H1 (cell line): ENCODE data around the gene SLC2A4. TPM values are rescaled to one million over a fixed set of nuclear protein-coding genes. Genes with fewer than 3 reads are reported as not detected.

Experiments used
- CTCF ChIA-PET: fragments of 300-600 bp; sonication (Branson Sonifier 250); formaldehyde crosslinking; loops from one replicate; lab custom pipeline; 2021; ENCODE audit not compliant: partially characterized antibody; lab: Charles Lee
- POLR2A ChIA-PET: fragments of 300-600 bp; sonication (Branson Sonifier 250); formaldehyde crosslinking; loops from one replicate; lab custom pipeline; 2021; ENCODE audit warnings: inconsistent platforms; ENCODE audit not compliant: partially characterized antibody; lab: Charles Lee
- DNase-seq, 2 experiments: peaks; one replicate each; pipeline versions ENCODE4 v3.0.0 to v3.0.0-alpha.2; 2010 to 2022; ENCODE audit warnings: low spot score in 2 of 2, low read depth in 1 of 2, mixed read lengths in 1 of 2
- FAIRE-seq: peaks from 2 replicates; lab custom pipeline; 2011; peaks lifted over from hg19 to GRCh38; lab: Jason Lieb, UNC
- H2AFZ ChIP-seq: 2 replicates; pipeline ENCODE4 v1.8.1; 2012; ENCODE audit warnings: low read length, inconsistent platforms
- H2AK5ac ChIP-seq: 2 replicates; pipeline ENCODE4 v1.6.1; 2013; ENCODE audit warnings: low read depth, low read length
- H2BK120ac ChIP-seq: replicated peaks from 2 replicates; pipeline ENCODE3; 2013; ENCODE audit warnings: low read depth, low read length, inconsistent platforms
- H2BK12ac ChIP-seq: 2 replicates; pipeline ENCODE4 v1.6.1; 2013; ENCODE audit warnings: low read depth, low read length
- H2BK15ac ChIP-seq: 2 replicates; pipeline ENCODE4 v1.6.1; 2013; ENCODE audit warnings: low read length
- H2BK20ac ChIP-seq: 2 replicates; pipeline ENCODE4 v1.6.1; 2013; ENCODE audit warnings: low read length
- H2BK5ac ChIP-seq: 2 replicates; pipeline ENCODE4 v1.6.1; 2013; ENCODE audit warnings: low read depth, low read length
- H3K14ac ChIP-seq: 2 replicates; pipeline ENCODE4 v1.6.1; 2013; ENCODE audit warnings: inconsistent platforms; ENCODE audit not compliant: insufficient read length
- H3K18ac ChIP-seq: 2 replicates; pipeline ENCODE4 v1.6.1; 2013; ENCODE audit warnings: low read length; ENCODE audit errors: extremely low read depth
- H3K23ac ChIP-seq: 2 replicates; pipeline ENCODE4 v1.6.1; 2013; ENCODE audit warnings: inconsistent platforms; ENCODE audit not compliant: insufficient read length
- H3K23me2 ChIP-seq: 2 replicates; pipeline ENCODE4 v1.6.1; 2013; ENCODE audit warnings: low read depth, low read length
- H3K27ac ChIP-seq: 2 replicates; pipeline ENCODE4 v1.6.1; 2011; ENCODE audit warnings: low read depth, low read length, inconsistent platforms
- H3K27me3 ChIP-seq, 4 experiments: replicated peaks in 1 of 4; 1 replicate in 1 of 4; 2 replicates in 3 of 4; pipeline versions ENCODE4 v1.6.1 to v1.8.1; 2011 to 2013; ENCODE audit warnings: low read length in 3 of 4, mild to moderate bottlenecking in 3 of 4, inconsistent platforms in 2 of 4, mixed read lengths in 2 of 4, moderate library complexity in 1 of 4; ENCODE audit not compliant: control insufficient read depth in 3 of 4, insufficient read depth in 3 of 4; ENCODE audit errors: extremely low read depth in 1 of 4
- H3K36me3 ChIP-seq, 4 experiments: 2 replicates each; pipeline versions ENCODE4 v1.6.1 to v1.8.1; 2011 to 2013; ENCODE audit warnings: mild to moderate bottlenecking in 4 of 4, low read length in 3 of 4, moderate library complexity in 2 of 4, control low read depth in 1 of 4, inconsistent platforms in 1 of 4; ENCODE audit not compliant: insufficient read depth in 4 of 4, control insufficient read depth in 2 of 4
- H3K4ac ChIP-seq: replicated peaks from 2 replicates; pipeline ENCODE3; 2013; ENCODE audit warnings: low read length, low read depth, mixed read lengths, inconsistent platforms; ENCODE audit not compliant: insufficient read length
- H3K4me1 ChIP-seq, 4 experiments: replicated peaks in 1 of 4; 1 replicate in 1 of 4; 2 replicates in 3 of 4; pipeline versions ENCODE4 v1.6.1 to v1.8.1; 2011 to 2013; ENCODE audit warnings: low read length in 3 of 4, inconsistent platforms in 2 of 4, mixed read lengths in 1 of 4; ENCODE audit not compliant: insufficient read depth in 4 of 4, control insufficient read depth in 3 of 4
- H3K4me2 ChIP-seq, 2 experiments: 2 replicates each; pipeline versions ENCODE4 v1.6.1 to v1.8.1; 2011 to 2013; ENCODE audit warnings: low read depth in 2 of 2, low read length in 2 of 2, control low read depth in 1 of 2, inconsistent platforms in 1 of 2, mild to moderate bottlenecking in 1 of 2; ENCODE audit not compliant: insufficient read depth in 1 of 2
- H3K4me3 ChIP-seq, 4 experiments: fragments of 200-600, 300-600 bp in 1 of 4; sonication (generic), shearing (Covaris generic), sonication (Bioruptor Twin) in 1 of 4; 2 replicates each; pipeline versions ENCODE4 v1.5.1 to v1.8.1; 2011 to 2016; ENCODE audit warnings: low read length in 4 of 4, low read depth in 3 of 4, control low read depth in 2 of 4, inconsistent platforms in 2 of 4, mild to moderate bottlenecking in 2 of 4, mixed read lengths in 1 of 4, moderate library complexity in 1 of 4; ENCODE audit not compliant: insufficient read depth in 2 of 4; ENCODE audit errors: extremely low read depth in 1 of 4
- H3K56ac ChIP-seq: replicated peaks from 2 replicates; pipeline ENCODE3; 2013; ENCODE audit warnings: low read depth, mild to moderate bottlenecking, mixed read lengths, low read length, inconsistent platforms; ENCODE audit not compliant: insufficient read length
- H3K79me1 ChIP-seq: 2 replicates; pipeline ENCODE4 v1.6.1; 2013; ENCODE audit warnings: low read depth, low read length, control low read depth
- H3K79me2 ChIP-seq, 2 experiments: 2 replicates each; pipeline versions ENCODE4 v1.6.1 to v1.8.1; 2012 to 2013; ENCODE audit warnings: low read length in 2 of 2, mild to moderate bottlenecking in 2 of 2, inconsistent platforms in 1 of 2; ENCODE audit not compliant: insufficient read depth in 2 of 2, control insufficient read depth in 1 of 2
- H3K9ac ChIP-seq, 4 experiments: replicated peaks in 1 of 4; 1 replicate in 1 of 4; 2 replicates in 3 of 4; pipeline versions ENCODE4 v1.6.1 to v1.8.1; 2011 to 2013; ENCODE audit warnings: low read depth in 3 of 4, low read length in 3 of 4, control low read depth in 2 of 4, mild to moderate bottlenecking in 2 of 4, moderate library complexity in 2 of 4, inconsistent platforms in 1 of 4; ENCODE audit errors: extremely low read depth in 1 of 4
- H3K9me3 ChIP-seq, 2 experiments: 2 replicates each; pipeline versions ENCODE4 v1.6.1 to v1.8.1; 2012 to 2013; ENCODE audit warnings: mild to moderate bottlenecking in 2 of 2, moderate library complexity in 2 of 2, control low read depth in 1 of 2, inconsistent platforms in 1 of 2, low read depth in 1 of 2, low read length in 1 of 2, mixed read lengths in 1 of 2; ENCODE audit not compliant: insufficient read depth in 2 of 2
- H4K20me1 ChIP-seq, 2 experiments: replicated peaks in 1 of 2; 2 replicates each; pipeline versions ENCODE3 to v1.8.1; 2011 to 2013; ENCODE audit warnings: inconsistent platforms in 2 of 2, low read length in 2 of 2, mild to moderate bottlenecking in 1 of 2; ENCODE audit not compliant: insufficient read depth in 2 of 2, control insufficient read depth in 1 of 2
- H4K5ac ChIP-seq: 2 replicates; pipeline ENCODE4 v1.6.1; 2013; ENCODE audit warnings: low read length, low read depth, mixed read lengths, inconsistent platforms; ENCODE audit not compliant: insufficient read length
- H4K8ac ChIP-seq: 2 replicates; pipeline ENCODE4 v1.8.0; 2013; ENCODE audit warnings: mild to moderate bottlenecking, moderate library complexity, low read length, inconsistent platforms; ENCODE audit not compliant: insufficient read depth; ENCODE audit errors: extremely low read depth
- H4K91ac ChIP-seq: replicated peaks from 2 replicates; pipeline ENCODE3; 2013; ENCODE audit warnings: low read length, mixed read lengths, inconsistent platforms; ENCODE audit not compliant: insufficient read length
- WGBS, 2 experiments: shearing (Covaris generic) in 1 of 2; methylation state at CpG; one replicate each; pipeline versions ENCODE4 v1.1.6 to v1.1.7; 2013 to 2015; ENCODE audit warnings: low lambda C conversion rate in 2 of 2, mixed read lengths in 2 of 2, inconsistent platforms in 1 of 2, low coverage in 1 of 2, missing lambda C conversion rate in 1 of 2; ENCODE audit not compliant: insufficient replicate concordance in 2 of 2, insufficient coverage in 1 of 2, insufficient read length in 1 of 2; ENCODE audit errors: extremely low coverage in 1 of 2, missing lambda C conversion rate in 1 of 2; 5-methylcytosine and 5-hydroxymethylcytosine counted together
- polyA plus RNA-seq, 7 experiments: library from polyadenylated mRNA; depleted of rRNA in 3 of 7; stranded (reverse) in 5 of 7; unstranded in 2 of 7; fragments of >200 nt in 5 of 7; fragments of 200-250 nt in 2 of 7; gene quantifications; 1 replicate in 5 of 7; 2 replicates in 1 of 7; 4 replicates in 1 of 7; pipeline versions ENCODE4 v1.2.1 to v1.2.3, GENCODE V29; 2011 to 2013; ENCODE audit warnings: missing spikeins in 2 of 7, mixed read lengths in 2 of 7
- total RNA-seq: library from RNA; stranded (reverse); fragmentation: NEBNext Ultra II Directional; extraction: Animal tissue kit (Norgen Biotek cat#: 25700); gene quantifications from 2 replicates; pipeline ENCODE4 v1.2.1, GENCODE V29; 2021

Gene SLC2A4
- total and polyA plus RNA-seq, 2 of the 8 experiments (the other 6 are each of a cell fraction or from before 2014, with no cell fraction given): 5.7 to 6.9 TPM

GRCh38 chr17:7240375-7240774 lies 41.1 kb upstream of the SLC2A4 start:
- no peak overlapping the region for H2BK15ac ChIP-seq
- peaks cover 10 to 15% of the 10 kb centered on the region in 2 experiments for H4K20me1 ChIP-seq
- H3K18ac ChIP-seq: no peak overlapping the region
- no peak overlapping the region for H2BK5ac ChIP-seq
- FAIRE-seq: no peak
- H2BK12ac ChIP-seq: no peak overlapping the region
- no peak overlapping the region for H2AK5ac ChIP-seq
- H3K56ac ChIP-seq: no peak overlapping the region
- H3K79me1 ChIP-seq: peaks cover 8% of the 10 kb centered on the region; the same call in 1 of the 2 replicates
- DNase-seq: no peak
- H3K23me2 ChIP-seq: peaks cover 18% of the 10 kb centered on the region
- H2AFZ ChIP-seq: no peak overlapping the region
- peak overlapping the region; percentile 92 to 93; a peak in 3 of 4 replicates for H3K4me2 ChIP-seq
- peaks cover 12 to 45% (median 30%) of the 10 kb centered on the region in 4 experiments; a peak in 7 of 8 replicates for H3K36me3 ChIP-seq
- no peak overlapping the region for H3K14ac ChIP-seq
- H4K5ac ChIP-seq: no peak overlapping the region
- CTCF ChIA-PET: interaction anchor here (0.8 to 6.4 kb wide), 4 partner anchors 20 to 208 kb away, joined by 3 to 46 read pairs (median 14); partner anchors contain the start of genes ACADVL and DLG4
- WGBS, 2 experiments: 84% methylated on average over 4 of the region's 4 CpGs; no CpG with 5 or more reads in 1 of the 2 experiments
- no peak overlapping the region for H3K4ac ChIP-seq
- no peak overlapping the region for H3K23ac ChIP-seq
- H4K91ac ChIP-seq: no peak overlapping the region
- H3K9ac ChIP-seq: no peak overlapping the region
- POLR2A ChIA-PET: interaction anchor here (0.9 to 19.7 kb wide), 10 partner anchors 8 to 84 kb away, joined by 3 to 386 read pairs (median 8); partner anchors contain the start of genes ACADVL, CLDN7, CTDNEP1 and DLG4
- H3K79me2 ChIP-seq: peaks cover 0 to 48% of the 10 kb centered on the region in 2 experiments; a peak in 2 of 4 replicates
- H2BK20ac ChIP-seq: no peak overlapping the region
- H3K4me3 ChIP-seq: peak overlapping the region; percentile 19 to 90 (median 77); a peak in 3 of 8 replicates
- H3K4me1 ChIP-seq: peaks cover 5 to 20% (median 12%) of the 10 kb centered on the region in 4 experiments; a peak in 6 of 7 replicates
- no peaks in the 10 kb centered on the region for H3K27me3 ChIP-seq
- H4K8ac ChIP-seq: no peak overlapping the region
- no peak overlapping the region for H2BK120ac ChIP-seq
- H3K27ac ChIP-seq: no peak overlapping the region; the same call in 1 of the 2 replicates
- H3K9me3 ChIP-seq: no peaks in the 10 kb centered on the region
